Measurements from ENCODE around the gene CDKN2B. TPM values are rescaled to one million over a fixed set of nuclear protein-coding genes. Genes with fewer than 3 reads are reported as not detected.

The CDKN2B gene
- polyA plus RNA-seq, 1 of the 3 experiments (the other 2 are of a cell fraction): 6.3 TPM

- no peak for TF ChIP-seq NRF1 (IDR thresholded peaks at IDR 0.05; ENCODE audit: low read depth, low read length)
- TF ChIP-seq CHD2 (IDR thresholded peaks at IDR 0.05; ENCODE audit: low read length, partially characterized antibody): no peak
- peak in 1 of 2 experiments; percentile 47; a peak in 1 of 4 replicates for TF ChIP-seq EP300 (IDR thresholded peaks at IDR 0.05; ENCODE audit: borderline replicate concordance in 1 of 2, low read depth in 1 of 2, low read length in 1 of 2)
- TF ChIP-seq EZH2phosphoT487 (IDR thresholded peaks at IDR 0.05; ENCODE audit: borderline replicate concordance, low read depth): no peak
- no peak for TF ChIP-seq REST (IDR thresholded peaks at IDR 0.05; ENCODE audit: low read depth, low read length)
- TF ChIP-seq TCF12 (IDR thresholded peaks at IDR 0.05): peak; percentile 65
- peak; percentile 52 for TF ChIP-seq PBX3 (IDR thresholded peaks at IDR 0.05)
- no peak for TF ChIP-seq RAD21 (IDR thresholded peaks at IDR 0.05; ENCODE audit: low read length)
- TF ChIP-seq NFIC (IDR thresholded peaks at IDR 0.05; ENCODE audit: borderline replicate concordance): 0 out of 2 replicates have a peak, but pooled peaks have one; percentile 31
- TF ChIP-seq RCOR1 (IDR thresholded peaks at IDR 0.05; ENCODE audit: low read length): no peak
- peak; percentile 60; the same call in 1 of the 2 replicates for TF ChIP-seq JUND (IDR thresholded peaks at IDR 0.05)
- Histone ChIP-seq H3K4me3 (ENCODE audit: low read depth in 2 of 2, low read length in 1 of 2) (no peak overlapping the region), H3K9me3 (no peaks in the 10 kb centered on the region), H3K79me2 (ENCODE audit: insufficient read depth) (no peaks in the 10 kb centered on the region), H3K4me1 (ENCODE audit: control insufficient read depth in 1 of 2, insufficient read depth in 2 of 2, low read depth in 1 of 2, low read length in 1 of 2) (no peaks in the 10 kb centered on the region; a peak in 1 of 4 replicates), H3K27ac (ENCODE audit: low read depth in 2 of 2, low read length in 1 of 2) (peak overlapping the region in 1 of 2 experiments; percentile 64; a peak in 2 of 4 replicates), H3K36me3 (replicated peaks in 1 of 2; ENCODE audit: control insufficient read depth in 1 of 2, insufficient read depth in 2 of 2, low read length in 1 of 2) (no peaks in the 10 kb centered on the region), H2AFZ (ENCODE audit: low read depth) (no peak overlapping the region), H3K4me2 (no peak overlapping the region), H3F3A (replicated peaks; ENCODE audit: insufficient read depth) (peaks cover 13% of the 10 kb centered on the region), H3K9ac (no peak overlapping the region), H3K27me3 (ENCODE audit: insufficient read depth) (no peaks in the 10 kb centered on the region), H4K20me1 (ENCODE audit: insufficient read depth) (no peaks in the 10 kb centered on the region), H3K9me2 (no peaks in the 10 kb centered on the region)
- WGBS (ENCODE audit: low lambda C conversion rate): 5% methylated on average over 1 of the region's 1 CpG
- DNase-seq: no peak
- CTCF ChIA-PET: interaction anchor here (9.0 kb wide), 1 partner anchor 229 kb away, joined by 100 read pairs; no protein-coding TSS in a partner anchor
- POLR2A ChIA-PET: no interaction called here
Observed at GRCh38 chr9:22040760-22041159, 31.7 kb upstream of the CDKN2B start.

- Histone ChIP-seq H3K4me1 (ENCODE audit: control insufficient read depth in 1 of 2, insufficient read depth in 2 of 2, low read depth in 1 of 2, low read length in 1 of 2) (no peaks in the 10 kb centered on the region; a peak in 1 of 4 replicates), H3K9me3 (no peaks in the 10 kb centered on the region), H3K36me3 (replicated peaks in 1 of 2; ENCODE audit: control insufficient read depth in 1 of 2, insufficient read depth in 2 of 2, low read length in 1 of 2) (no peaks in the 10 kb centered on the region), H4K20me1 (ENCODE audit: insufficient read depth) (no peaks in the 10 kb centered on the region), H3K9ac (no peak overlapping the region), H3K4me2 (no peak overlapping the region), H3K27ac (ENCODE audit: low read depth in 2 of 2, low read length in 1 of 2) (no peak overlapping the region), H3K79me2 (ENCODE audit: insufficient read depth) (no peaks in the 10 kb centered on the region), H3K9me2 (no peaks in the 10 kb centered on the region), H3K4me3 (ENCODE audit: low read depth in 2 of 2, low read length in 1 of 2) (no peak overlapping the region), H3K27me3 (ENCODE audit: insufficient read depth) (no peaks in the 10 kb centered on the region), H2AFZ (ENCODE audit: low read depth) (no peak overlapping the region), H3F3A (replicated peaks; ENCODE audit: insufficient read depth) (peaks cover 5% of the 10 kb centered on the region)
- ChIA-PET CTCF (interaction anchor here (1.1 to 9.0 kb wide), 6 partner anchors 13 to 227 kb away, joined by 3 to 100 read pairs (median 13); partner anchors contain the start of gene CDKN2B), POLR2A (no interaction called here)
- DNase-seq: no peak
- WGBS (ENCODE audit: low lambda C conversion rate): 66% methylated on average over 3 of the region's 3 CpGs
- no peak for TF ChIP-seq CHD2 (IDR thresholded peaks at IDR 0.05; ENCODE audit: low read length, partially characterized antibody)
- no peak for TF ChIP-seq CTCF (IDR thresholded peaks at IDR 0.05)
- no peak for TF ChIP-seq TAF1 (IDR thresholded peaks at IDR 0.05; ENCODE audit: borderline replicate concordance, low read depth, low read length)
- TF ChIP-seq RAD21 (IDR thresholded peaks at IDR 0.05; ENCODE audit: low read length): no peak
- no peak for TF ChIP-seq EP300 (IDR thresholded peaks at IDR 0.05; ENCODE audit: borderline replicate concordance in 1 of 2, low read depth in 1 of 2, low read length in 1 of 2)
- TF ChIP-seq RFX5 (IDR thresholded peaks at IDR 0.05; ENCODE audit: low read length): no peak
Observed at GRCh38 chr9:22039258-22039657, 30.2 kb upstream of the CDKN2B start.

Data from SK-N-SH (cell line).